Astrocyte of the hippocampus (primary cell): ENCODE measurements around the gene STK39.

Experiments used
- DNase-seq: peaks from one replicate; pipeline ENCODE4 v3.0.0; 2011; ENCODE audit warnings: low read depth, low spot score

Gene STK39

DNA sequence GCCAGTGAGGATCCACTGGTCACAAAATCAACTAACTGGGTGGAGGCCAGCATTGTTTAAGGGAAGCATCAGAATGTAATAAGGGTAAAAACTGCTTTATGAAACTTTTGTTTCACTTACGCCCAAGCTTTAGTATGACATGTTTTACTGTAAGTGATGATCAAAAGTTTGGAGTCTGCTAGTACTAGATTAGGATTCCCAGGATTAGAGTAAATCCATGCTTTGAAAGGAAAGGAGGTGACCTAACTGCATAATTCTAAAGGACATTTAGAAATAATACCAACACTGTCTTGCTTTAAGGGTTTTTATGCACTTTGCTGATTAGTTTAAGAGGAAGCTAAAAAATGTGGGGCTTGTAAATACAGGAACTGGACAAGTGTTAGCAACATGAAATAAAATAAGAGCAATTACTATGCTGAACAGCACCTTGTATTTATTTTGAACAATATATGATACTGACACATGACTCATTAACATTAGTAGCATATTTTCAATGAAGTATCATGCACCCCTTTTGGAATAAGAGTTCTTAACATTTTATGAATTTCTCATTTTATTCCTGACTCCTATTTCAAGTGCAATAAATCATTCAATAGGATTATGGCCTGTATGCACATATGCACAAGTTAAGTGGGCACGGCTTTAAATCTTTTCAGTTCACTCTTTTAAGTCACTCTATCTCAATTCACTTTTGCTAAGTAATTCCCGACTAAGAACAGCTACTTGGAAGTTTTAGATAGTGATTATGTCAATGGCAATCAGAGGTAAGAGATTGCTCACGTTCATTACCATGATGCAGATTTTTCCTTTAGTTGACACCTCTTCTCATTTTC lies 62.5 kb downstream of the STK39 start:
- no peak for DNase-seq

- no peak for DNase-seq
Measured at GRCh38 chr2:168183308-168183997, 63.9 kb downstream of the STK39 start.

DNA sequence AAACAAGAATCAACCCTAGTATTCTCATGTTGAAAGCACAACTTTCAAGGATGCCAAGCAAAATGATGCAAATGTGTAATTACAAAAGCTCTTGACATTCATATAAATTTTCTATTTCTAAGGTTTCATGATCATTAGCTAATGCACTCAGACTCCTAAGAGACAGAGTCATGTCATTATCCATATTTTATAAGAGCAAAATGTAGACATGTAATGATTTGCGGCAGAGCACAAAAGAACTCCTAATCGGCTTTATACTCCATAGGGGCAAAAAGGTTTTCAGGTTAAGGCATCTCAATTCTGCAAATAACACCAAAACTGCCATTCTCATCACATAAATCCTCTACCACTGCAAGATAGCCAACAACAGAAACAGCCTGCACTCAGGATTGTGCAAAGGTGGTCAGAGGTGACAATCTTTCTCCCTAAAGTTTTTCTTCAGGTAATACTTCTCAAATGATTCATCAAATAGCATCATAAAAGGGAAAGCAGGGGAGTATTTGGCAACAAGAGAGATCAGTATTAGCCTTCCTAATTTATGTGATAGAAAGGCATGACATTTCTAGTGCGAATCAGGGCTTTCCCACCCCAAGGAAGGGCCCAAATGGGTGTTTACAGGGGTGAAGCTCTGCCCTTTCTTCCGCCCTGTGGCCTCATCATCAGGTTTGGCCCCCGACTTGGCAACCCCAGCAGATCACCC lies 64.7 kb downstream of the STK39 start:
- no peak for DNase-seq

- DNase-seq, result no peak
Measured at GRCh38 chr2:168181825-168182224, 65.6 kb downstream of the STK39 start.

- no peak for DNase-seq
Measured at GRCh38 chr2:168180914-168181313, 66.5 kb downstream of the STK39 start.

GRCh38 chr2:168180483-168180882 lies 66.9 kb downstream of the STK39 start:
- DNase-seq, result no peak

GRCh38 chr2:168179592-168179991 lies 67.8 kb downstream of the STK39 start:
- no peak for DNase-seq

DNA sequence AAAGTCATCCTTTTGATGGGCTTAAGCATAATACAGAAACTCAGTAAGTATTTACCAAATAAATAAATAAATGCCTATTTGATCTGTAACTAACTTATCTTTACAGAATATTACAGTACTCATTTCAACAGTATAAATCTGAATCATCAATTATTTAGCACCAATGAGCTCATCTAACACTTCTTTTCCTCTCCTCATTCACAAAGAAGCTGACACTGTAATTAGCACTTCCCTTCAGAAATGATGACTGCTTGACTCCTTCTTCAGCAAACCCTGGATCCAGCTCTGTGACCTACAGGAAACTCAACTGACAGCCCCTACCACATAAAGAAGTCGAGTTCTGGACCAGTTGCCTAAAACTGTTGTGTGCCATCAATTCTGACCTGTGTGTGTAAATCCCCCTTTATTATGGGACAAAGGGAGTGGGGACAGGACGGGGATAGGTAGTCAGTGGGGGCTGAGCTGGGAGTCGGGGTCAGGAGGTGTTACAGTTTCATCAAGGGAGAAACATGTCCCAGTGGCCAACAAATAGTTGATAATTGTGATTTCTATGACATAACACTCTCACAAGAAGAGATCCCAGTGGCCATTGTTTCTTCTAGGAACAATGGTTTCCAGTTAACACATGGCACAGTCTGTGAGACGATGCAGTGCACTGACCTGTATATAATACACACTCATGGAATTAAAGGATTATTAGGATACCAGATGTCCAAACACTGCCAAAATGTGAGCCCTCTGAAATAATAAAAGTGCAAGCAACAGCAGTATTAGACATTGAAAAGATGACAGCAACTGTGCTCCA lies 68.7 kb downstream of the STK39 start:
- DNase-seq, result no peak

DNA sequence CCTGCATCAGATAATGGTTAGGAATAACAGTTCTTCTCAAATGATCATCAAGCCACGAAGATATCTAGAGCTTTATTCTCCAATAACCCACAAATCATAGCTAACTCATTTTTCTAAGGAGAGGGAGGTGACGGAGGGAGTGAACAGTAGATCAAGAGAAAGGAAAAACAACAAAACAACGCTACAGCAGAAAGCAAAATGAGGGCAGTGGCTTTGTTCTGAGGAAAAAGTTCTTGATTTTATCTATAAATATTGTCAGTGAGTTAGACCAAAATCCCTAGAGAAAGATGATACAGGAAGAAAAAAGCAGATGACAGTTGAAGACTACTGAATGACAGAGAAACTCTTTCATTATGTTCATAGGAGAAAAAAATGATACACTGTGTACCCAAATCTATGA lies 71.0 kb downstream of the STK39 start:
- no peak for DNase-seq

DNA sequence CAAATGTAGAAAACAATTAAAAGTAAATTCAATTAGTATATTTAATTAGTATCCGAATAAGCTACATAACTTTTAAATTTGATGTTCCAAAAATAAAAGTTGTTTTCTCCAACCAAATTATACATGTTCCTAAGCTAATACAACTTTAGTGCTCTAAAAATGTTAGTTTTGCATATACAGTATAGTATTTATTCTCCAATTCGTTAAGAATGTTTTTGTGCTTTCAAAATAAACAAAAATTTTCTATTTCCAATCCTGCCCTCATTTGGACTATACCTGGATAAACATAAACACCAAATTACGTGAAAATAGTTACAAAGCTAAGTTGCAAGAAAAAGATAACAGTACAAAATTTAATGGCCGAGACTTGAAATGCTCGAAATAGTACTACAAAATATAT lies 71.9 kb downstream of the STK39 start:
- no peak for DNase-seq

GRCh38 chr2:168174756-168175155 lies 72.6 kb downstream of the STK39 start:
- DNase-seq, result no peak

DNA sequence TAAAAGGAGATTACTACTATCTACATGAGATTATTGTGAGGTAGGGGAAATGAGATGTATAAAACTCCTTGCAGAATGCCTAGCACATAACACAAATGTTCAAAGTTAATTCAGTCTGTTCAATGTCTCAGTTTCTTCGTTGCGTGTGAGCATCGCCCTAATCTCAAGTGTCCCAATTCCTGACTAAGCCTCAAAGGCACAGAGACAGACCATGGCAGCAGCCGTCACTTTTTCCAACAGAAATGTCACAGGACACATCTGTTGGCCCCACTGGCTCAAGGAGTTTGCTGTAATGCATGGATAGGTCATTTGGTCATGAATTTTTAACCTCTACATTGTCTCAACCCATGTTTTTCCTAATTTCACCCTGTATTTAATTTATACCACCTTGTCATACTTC lies 75.3 kb downstream of the STK39 start:
- no peak for DNase-seq

DNA sequence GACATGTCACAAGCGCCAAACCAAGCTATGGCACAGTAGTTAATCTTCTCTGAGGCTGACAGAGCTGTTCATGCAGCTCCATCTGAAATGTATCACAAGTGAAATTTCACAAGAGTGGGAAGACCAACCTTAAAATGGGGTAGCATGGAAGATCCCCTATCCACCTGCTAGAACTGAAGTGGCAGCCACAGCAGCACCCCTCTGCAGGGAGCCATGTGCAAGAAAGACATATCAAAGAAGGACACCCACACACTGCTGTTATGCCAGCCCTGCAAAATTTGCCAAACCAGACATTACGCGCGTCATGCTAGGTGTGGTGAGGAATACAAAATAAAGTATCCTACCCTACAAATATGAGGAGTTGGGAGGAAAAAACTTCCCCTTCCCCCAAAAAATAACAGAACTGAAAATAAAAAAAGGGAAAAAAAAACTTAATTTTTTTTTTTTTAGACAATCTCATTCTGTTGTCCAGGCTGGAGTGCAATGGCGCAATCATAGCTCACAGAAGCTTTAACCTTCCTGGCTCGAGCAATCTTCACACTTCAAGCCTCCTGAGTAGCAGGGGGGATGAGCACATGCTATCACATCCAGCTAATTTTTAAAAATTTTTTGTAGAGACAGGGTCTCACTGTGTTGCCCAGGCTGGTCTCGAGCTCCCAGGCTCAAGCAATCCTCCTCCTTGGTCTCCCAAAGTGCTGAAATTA lies 76.2 kb downstream of the STK39 start:
- no peak for DNase-seq

DNA sequence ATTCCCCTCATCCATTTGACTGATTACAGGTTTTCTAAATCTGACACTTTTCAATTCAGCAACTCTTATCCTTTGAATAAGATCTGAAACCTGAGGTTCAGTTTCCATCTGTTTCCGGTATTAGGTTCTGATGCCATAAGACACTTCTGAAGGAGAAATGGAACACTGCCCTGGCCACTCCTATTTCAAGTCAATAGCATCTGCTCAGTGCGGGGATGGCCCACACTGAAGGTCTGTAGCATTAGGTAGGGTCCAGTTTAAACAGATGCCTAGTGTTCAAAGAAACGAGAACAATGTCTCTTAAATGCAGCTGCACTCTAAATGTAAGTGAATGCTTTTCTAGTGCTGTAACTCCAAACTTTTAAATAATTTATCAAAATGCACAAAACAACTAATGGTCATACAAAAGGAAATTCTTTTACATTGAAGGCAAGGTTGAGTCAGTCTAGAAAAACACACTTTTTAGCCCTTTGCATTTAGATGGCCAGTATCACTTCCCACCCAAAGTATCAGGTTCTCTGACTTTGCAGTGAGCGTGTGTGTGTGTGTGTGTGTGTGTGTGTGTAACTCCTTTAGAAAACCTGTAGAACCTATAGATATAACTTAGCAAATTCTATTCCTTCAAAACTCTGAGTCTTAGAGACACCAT lies 78.2 kb downstream of the STK39 start:
- no peak for DNase-seq

- no peak for DNase-seq
Measured at GRCh38 chr2:168167511-168168263, 79.7 kb downstream of the STK39 start.

GRCh38 chr2:168166902-168167510 lies 80.4 kb downstream of the STK39 start:
- peak; percentile 47 for DNase-seq

- DNase-seq, result no peak
Measured at GRCh38 chr2:168165985-168166901, 81.2 kb downstream of the STK39 start.

GRCh38 chr2:168165397-168165796 lies 82.0 kb downstream of the STK39 start:
- DNase-seq, result peak; percentile 58
